Fibroblast of mammary gland (primary cell): ENCODE results near the gene SLC10A6.

Source experiments
- DNase-seq: peaks from one replicate; pipeline ENCODE4 v3.0.0-alpha.2; 2010; ENCODE audit warnings: low read depth
- H3K4me3 ChIP-seq: 2 replicates; pipeline ENCODE4 v1.5.1; 2011; ENCODE audit warnings: low read depth, mild to moderate bottlenecking, low read length, moderate library complexity; ENCODE audit not compliant: control insufficient read depth
- CTCF ChIP-seq: conservative IDR thresholded peaks from 2 replicates; pipeline ENCODE4 v1.5.1; 2011; ENCODE audit warnings: low read depth, low read length, inconsistent platforms; ENCODE audit not compliant: control insufficient read depth, insufficient read depth

The SLC10A6 gene

GRCh38 chr4:86819561-86819960 is 29.6 kb downstream of the SLC10A6 start:
- no peak for DNase-seq
- no peak for TF ChIP-seq CTCF
- H3K4me3 ChIP-seq, result no peak overlapping the region

- no peak for TF ChIP-seq CTCF
- no peak for DNase-seq
- H3K4me3 ChIP-seq, result no peak overlapping the region
Observed at GRCh38 chr4:86818841-86819240, 30.3 kb downstream of the SLC10A6 start.

- DNase-seq, result no peak
- no peak overlapping the region for H3K4me3 ChIP-seq
- no peak for TF ChIP-seq CTCF
Observed at GRCh38 chr4:86818211-86818610, 31.0 kb downstream of the SLC10A6 start.

- H3K4me3 ChIP-seq, result no peak overlapping the region
- TF ChIP-seq CTCF, result no peak
- DNase-seq, result peak; percentile 74
Observed at GRCh38 chr4:86816501-86817273, 32.5 kb downstream of the SLC10A6 start.

GRCh38 chr4:86815653-86816052 is 33.5 kb downstream of the SLC10A6 start:
- DNase-seq, result no peak
- H3K4me3 ChIP-seq, result no peak overlapping the region
- TF ChIP-seq CTCF, result no peak

GRCh38 chr4:86810847-86811246 is 38.3 kb downstream of the SLC10A6 start:
- no peak overlapping the region for H3K4me3 ChIP-seq
- no peak for DNase-seq
- TF ChIP-seq CTCF, result no peak
